Fibroblast of skin of left biceps (primary cell): Measurements from ENCODE around the gene EMILIN3.

Experiments used
- DNase-seq, 2 experiments: peaks; one replicate each; pipeline ENCODE4 v3.0.0-alpha.2; 2013; ENCODE audit warnings: low read depth in 2 of 2

Gene EMILIN3

DNA sequence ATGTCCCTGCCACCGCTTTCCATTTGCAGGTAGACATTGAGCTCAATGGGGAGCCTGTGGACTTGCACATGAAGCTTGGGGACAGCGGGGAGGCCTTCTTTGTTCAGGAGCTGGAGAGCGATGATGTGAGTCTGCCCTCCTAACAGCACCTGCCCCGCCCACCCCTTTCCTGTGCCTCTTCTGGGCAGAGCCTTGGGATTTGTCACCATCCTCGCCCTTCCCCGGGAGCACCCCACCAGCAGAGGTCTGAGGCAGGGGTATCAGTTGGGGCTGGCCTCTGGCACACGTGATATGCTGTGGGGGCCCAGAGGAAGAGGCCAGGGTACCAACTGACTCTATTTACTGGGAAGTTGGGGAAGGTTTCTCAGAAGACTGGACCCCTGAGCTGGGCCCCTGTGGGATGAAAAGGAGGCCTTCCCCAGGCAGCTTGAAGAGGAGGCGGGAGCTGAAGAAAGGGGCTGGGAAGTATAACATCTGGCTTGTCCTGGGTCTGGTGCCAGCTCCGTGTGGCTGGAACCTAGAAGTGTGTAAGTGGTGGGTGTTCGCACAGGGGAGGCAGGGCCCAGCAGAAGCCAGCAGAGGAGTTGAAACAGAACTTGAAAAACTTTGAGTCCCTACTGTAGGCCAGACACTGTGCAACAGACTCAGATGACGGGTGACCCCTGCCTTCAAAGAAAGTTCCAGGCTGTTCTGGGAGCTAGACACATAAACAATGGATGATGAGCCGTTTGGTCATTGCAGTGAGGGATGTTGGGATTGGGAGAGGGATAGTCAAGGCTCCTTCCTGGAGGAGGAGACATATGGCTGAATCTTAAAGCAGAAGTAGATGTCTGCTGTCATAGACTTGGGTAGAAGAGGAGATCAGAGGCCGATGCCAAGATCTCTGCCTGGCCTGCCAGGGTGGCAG lies 18.8 kb downstream of the EMILIN3 start:
- no peak for DNase-seq

GRCh38 chr20:41345729-41346067 lies 20.9 kb downstream of the EMILIN3 start:
- no peak for DNase-seq

- DNase-seq, result no peak
Observed at GRCh38 chr20:41344938-41345728, 21.5 kb downstream of the EMILIN3 start.

- no peak for DNase-seq
Observed at GRCh38 chr20:41344477-41344876, 22.1 kb downstream of the EMILIN3 start.

- DNase-seq, result no peak
Observed at GRCh38 chr20:41342474-41343464, 23.8 kb downstream of the EMILIN3 start.

- peak; percentile 62 to 69 for DNase-seq
Observed at GRCh38 chr20:41340327-41341055, 26.1 kb downstream of the EMILIN3 start, which contains the start of gene LPIN3. Gene LPIN3, plus strand, starts transcription at chr20:41340821. Its CDS starts 4,983 bp downstream, at chr20:41345804.

DNA sequence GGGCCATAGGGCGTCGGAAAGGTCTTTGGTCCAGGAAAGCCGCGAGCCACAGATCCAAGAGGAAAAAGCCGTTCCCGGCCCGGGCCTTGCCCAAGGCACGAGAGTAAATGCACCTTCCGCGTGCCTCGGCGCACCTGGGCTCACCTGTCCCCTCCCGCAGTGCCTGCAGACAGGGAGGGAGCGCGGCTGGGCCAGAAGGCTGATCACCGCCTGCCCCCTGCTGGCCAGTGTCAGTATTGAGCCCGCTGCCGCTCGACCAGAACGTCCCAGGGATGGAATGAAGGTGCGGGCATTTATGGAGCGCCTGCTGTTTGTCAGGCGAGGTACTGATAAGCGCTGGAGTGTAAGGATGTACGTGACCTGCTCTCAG lies 26.7 kb downstream of the EMILIN3 start:
- no peak for DNase-seq

DNA sequence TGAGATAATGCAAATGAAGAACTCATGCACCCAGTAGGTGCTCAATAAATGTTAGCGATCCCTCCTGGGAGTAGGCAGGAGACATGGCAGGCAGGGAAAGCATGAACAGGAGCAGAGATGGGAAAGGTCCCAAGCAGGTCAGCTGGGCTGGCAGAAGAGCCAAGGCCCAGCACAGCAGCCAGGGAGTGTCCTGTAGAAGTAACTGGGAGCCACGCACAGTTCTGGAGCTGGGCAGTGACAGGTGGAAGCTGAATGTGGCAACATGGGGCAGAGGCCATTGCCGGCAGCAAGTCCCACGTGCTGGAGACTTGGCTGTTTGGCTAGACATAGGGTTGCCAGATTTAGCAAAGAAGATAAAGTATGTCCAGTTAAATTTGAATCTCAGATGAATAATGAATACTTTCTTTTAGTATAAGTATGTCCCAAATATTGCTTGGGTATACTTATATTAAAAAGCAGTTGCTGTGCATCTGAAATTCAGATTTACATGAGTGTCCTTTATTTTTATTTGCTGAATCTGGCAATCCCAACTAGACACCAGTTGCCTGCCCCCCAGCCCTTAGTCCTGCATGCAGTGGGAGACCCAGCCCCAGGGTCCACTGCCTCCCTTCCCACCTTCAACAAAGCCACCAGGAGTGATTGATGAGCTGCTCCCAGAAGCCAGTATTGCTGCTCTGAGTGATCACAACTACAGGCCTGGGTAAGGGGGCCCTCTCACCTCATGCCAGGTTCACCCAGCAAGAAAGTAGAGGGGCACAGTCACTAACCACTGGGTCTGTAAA lies 29.7 kb downstream of the EMILIN3 start:
- no peak for DNase-seq

DNA sequence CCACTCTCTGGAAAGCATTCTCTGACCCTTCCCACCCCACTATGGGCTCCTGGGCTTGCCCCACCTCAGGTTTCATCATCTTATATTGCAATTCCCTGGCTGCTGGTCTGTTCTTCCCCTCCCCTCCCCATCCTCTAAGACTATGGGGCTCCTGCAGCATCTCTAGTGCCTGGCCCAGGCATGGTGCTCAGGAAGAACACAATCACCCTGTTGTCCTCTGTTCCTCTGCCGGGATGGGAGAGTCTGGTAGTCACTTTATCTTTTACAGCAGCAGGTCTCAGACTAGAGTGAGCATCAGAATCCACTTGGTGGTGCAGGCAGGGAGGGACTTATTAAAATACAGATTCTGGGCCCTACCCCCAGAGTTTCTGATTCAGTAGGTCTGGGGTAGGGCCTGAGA lies 31.0 kb downstream of the EMILIN3 start:
- no peak for DNase-seq

DNA sequence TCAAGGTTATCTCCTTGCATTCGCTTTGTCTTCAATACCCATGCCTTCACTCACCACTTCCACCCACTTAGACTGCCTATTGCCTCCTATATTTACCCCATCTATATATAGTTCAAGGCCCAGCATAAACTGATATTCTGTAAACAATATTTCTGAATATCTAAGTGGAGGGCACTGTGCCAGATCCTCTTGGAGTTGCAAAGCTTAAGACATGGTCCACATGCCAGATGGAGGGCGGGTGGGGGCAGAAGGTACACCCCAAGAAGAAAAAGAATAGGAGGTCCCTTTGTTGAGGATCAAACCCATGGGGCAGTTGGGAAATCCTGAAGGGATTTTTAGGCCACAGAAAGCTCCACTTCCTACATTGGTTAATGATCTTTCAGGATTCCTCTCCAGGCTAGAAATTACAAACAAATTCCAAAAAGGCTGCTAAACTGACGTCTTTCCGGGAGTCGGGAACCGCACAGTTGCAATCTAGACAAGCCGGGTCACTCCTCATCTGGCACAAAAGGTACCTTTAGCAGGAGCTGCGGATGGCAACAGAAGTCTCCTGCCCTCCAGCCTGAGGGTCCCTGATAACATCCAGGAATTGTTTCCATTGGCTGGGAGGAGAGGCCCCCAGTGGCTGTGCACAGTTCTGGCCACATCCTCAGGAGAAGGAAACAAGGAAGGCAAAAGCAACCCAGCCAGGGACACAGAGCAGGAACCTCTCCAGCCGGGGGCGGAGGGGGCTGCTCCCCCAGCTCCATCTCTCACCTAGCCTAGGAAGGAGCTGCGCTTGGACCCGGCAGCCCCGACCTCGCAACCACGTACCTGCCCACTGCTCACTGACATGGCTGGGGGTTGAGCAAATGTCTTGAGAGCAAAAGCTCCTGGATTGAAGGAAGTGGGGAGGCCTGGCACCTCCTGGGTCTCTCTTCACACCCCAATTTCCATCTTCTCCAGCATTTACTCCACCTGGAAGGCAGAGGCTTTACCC lies 31.9 kb downstream of the EMILIN3 start:
- no peak for DNase-seq

- no peak for DNase-seq
Observed at GRCh38 chr20:41334036-41334435, 32.6 kb downstream of the EMILIN3 start.

GRCh38 chr20:41331731-41332130 lies 34.9 kb downstream of the EMILIN3 start:
- DNase-seq, result no peak

- no peak for DNase-seq
Observed at GRCh38 chr20:41330941-41331340, 35.7 kb downstream of the EMILIN3 start.

GRCh38 chr20:41330343-41330720 lies 36.3 kb downstream of the EMILIN3 start:
- no peak for DNase-seq

DNA sequence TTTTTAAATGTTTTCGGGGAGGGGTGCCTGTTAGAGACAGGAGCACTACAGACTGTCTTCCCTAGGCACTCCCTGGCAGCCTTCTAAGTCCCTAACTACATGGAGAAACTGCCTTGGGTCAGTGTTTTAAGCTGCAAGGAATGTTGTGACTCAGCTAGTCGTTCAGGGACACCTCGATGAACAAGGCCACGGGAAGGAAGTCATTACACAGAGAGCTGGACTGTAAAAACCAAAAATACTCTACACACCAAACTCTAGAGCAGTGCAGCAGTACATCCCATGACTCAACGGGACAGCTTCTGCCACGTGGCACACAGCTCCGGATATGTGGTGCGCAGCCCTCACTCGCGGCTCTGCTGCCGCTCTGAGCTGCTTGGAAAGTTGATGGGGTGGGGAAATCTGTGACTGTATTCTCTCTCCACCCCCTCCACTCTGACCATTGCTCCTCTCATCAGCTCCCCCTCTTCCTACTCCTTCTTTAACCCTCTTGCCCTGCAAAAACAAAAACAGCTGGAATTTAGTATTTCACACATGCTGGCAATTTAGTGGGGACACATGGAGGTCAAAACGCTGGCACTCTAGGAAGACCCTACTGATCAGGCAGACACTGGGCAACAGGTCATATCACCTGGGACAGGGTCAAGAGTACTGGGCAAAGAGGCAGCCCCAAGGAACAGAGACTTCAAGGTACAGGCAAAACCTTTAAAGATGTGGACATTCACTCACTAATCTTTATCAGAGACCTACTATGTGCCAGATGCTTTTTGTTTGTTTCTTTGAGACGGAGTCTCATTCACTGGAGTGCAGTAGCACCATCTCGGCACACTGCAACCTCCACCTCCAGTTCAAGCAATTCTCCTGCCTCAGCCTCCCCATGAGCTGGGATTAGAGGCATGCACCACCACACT lies 36.9 kb downstream of the EMILIN3 start:
- DNase-seq, result peak; percentile 93

GRCh38 chr20:41327178-41327577 lies 39.4 kb downstream of the EMILIN3 start:
- DNase-seq, result no peak

GRCh38 chr20:41320976-41321375 lies 45.6 kb downstream of the EMILIN3 start:
- no peak for DNase-seq

- no peak for DNase-seq
Observed at GRCh38 chr20:41320441-41320840, 46.2 kb downstream of the EMILIN3 start.
